Liver (tissue), 9 donors: ENCODE data around the gene TERT. TPM values are rescaled to one million over a fixed set of nuclear protein-coding genes. Genes with fewer than 3 reads are reported as not detected.

Experiments
- DNase-seq: peaks from one replicate; pipeline ENCODE4 v3.0.0-alpha.2; 2017; ENCODE audit warnings: low spot score
- H3K27ac ChIP-seq, 2 donors: one replicate each; pipeline ENCODE4 v1.7.0; 2013; ENCODE audit warnings: inconsistent platforms in 2 of 2, low read length in 2 of 2, control low read depth in 1 of 2, low read depth in 1 of 2, mild to moderate bottlenecking in 1 of 2
- H3K27me3 ChIP-seq, 4 donors: one replicate each; pipeline versions ENCODE4 v1.6.1 to v1.7.0; 2013; ENCODE audit warnings: low read length in 3 of 4, inconsistent platforms in 1 of 4, mild to moderate bottlenecking in 1 of 4, moderate library complexity in 1 of 4; ENCODE audit not compliant: control insufficient read depth in 4 of 4, insufficient read depth in 4 of 4
- H3K36me3 ChIP-seq, 4 donors: one replicate each; pipeline versions ENCODE4 v1.6.1 to v1.7.0; 2013; ENCODE audit warnings: low read length in 3 of 4, mild to moderate bottlenecking in 3 of 4, low read depth in 1 of 4, moderate library complexity in 1 of 4; ENCODE audit not compliant: control insufficient read depth in 4 of 4, insufficient read depth in 3 of 4
- H3K4me1 ChIP-seq, 4 donors: one replicate each; pipeline versions ENCODE4 v1.6.1 to v1.7.0; 2013; ENCODE audit warnings: low read length in 3 of 4, mild to moderate bottlenecking in 3 of 4, moderate library complexity in 1 of 4; ENCODE audit not compliant: control insufficient read depth in 4 of 4, insufficient read depth in 4 of 4
- H3K4me3 ChIP-seq, 3 donors: one replicate each; pipeline versions ENCODE4 v1.6.1 to v1.7.0; 2013; ENCODE audit warnings: low read length in 3 of 3, control low read depth in 1 of 3, low read depth in 1 of 3, mild to moderate bottlenecking in 1 of 3
- H3K9ac ChIP-seq, 2 donors: one replicate each; pipeline ENCODE4 v1.7.0; 2013; ENCODE audit warnings: low read length in 2 of 2, mild to moderate bottlenecking in 2 of 2, moderate library complexity in 2 of 2, control low read depth in 1 of 2, low read depth in 1 of 2
- H3K9me3 ChIP-seq, 4 donors: one replicate each; pipeline versions ENCODE4 v1.6.1 to v1.7.0; 2013; ENCODE audit warnings: low read length in 3 of 4; ENCODE audit not compliant: control insufficient read depth in 4 of 4
- ATF3 ChIP-seq: IDR thresholded peaks from 2 replicates; pipeline ENCODE4 v1.6.1; 2016; ENCODE audit warnings: antibody characterized with exemption
- EGR1 ChIP-seq, 2 donors: IDR thresholded peaks; 2 replicates each; pipeline ENCODE4 v1.6.1; 2016 to 2018; ENCODE audit warnings: antibody characterized with exemption in 2 of 2, low read depth in 2 of 2
- FOXA1 ChIP-seq: IDR thresholded peaks from 2 replicates; pipeline ENCODE4 v1.6.1; 2016; ENCODE audit warnings: antibody characterized with exemption
- FOXA2 ChIP-seq: IDR thresholded peaks from 2 replicates; pipeline ENCODE4 v1.6.1; 2016; ENCODE audit warnings: antibody characterized with exemption
- GABPA ChIP-seq, 2 donors: IDR thresholded peaks in 1 of 2; conservative IDR thresholded peaks in 1 of 2; 2 replicates each; pipeline ENCODE4 v1.6.1; 2016; ENCODE audit warnings: antibody characterized with exemption in 2 of 2, mild to moderate bottlenecking in 1 of 2, moderate library complexity in 1 of 2
- HNF4G ChIP-seq: IDR thresholded peaks from 2 replicates; pipeline ENCODE4 v1.6.1; 2016; ENCODE audit warnings: antibody characterized with exemption
- JUND ChIP-seq, 2 donors: IDR thresholded peaks; 2 replicates each; pipeline ENCODE4 v1.6.1; 2016; ENCODE audit warnings: antibody characterized with exemption in 2 of 2
- NR2F2 ChIP-seq: IDR thresholded peaks from 2 replicates; pipeline ENCODE4 v1.6.1; 2016; ENCODE audit warnings: antibody characterized with exemption
- REST ChIP-seq: IDR thresholded peaks from 2 replicates; pipeline ENCODE4 v1.6.1; 2016; ENCODE audit warnings: antibody characterized with exemption, mild to moderate bottlenecking
- RXRA ChIP-seq, 2 donors: IDR thresholded peaks; 2 replicates each; pipeline ENCODE4 v1.6.1; 2017 to 2018; ENCODE audit warnings: antibody characterized with exemption in 2 of 2, mild to moderate bottlenecking in 1 of 2
- SP1 ChIP-seq: IDR thresholded peaks from 2 replicates; pipeline ENCODE4 v1.6.1; 2018; ENCODE audit warnings: antibody characterized with exemption, mild to moderate bottlenecking
- TAF1 ChIP-seq: conservative IDR thresholded peaks from 2 replicates; pipeline ENCODE4 v1.6.1; 2016; ENCODE audit warnings: antibody characterized with exemption, mild to moderate bottlenecking
- YY1 ChIP-seq: IDR thresholded peaks from 2 replicates; pipeline ENCODE4 v1.6.1; 2016; ENCODE audit warnings: antibody characterized with exemption, mild to moderate bottlenecking
- WGBS: extraction: QIAGEN DNeasy Blood & Tissue Kit; methylation state at CpG from one replicate; pipeline ENCODE4 v1.1.7; 2013; 5-methylcytosine and 5-hydroxymethylcytosine counted together
- polyA plus RNA-seq, 2 donors: library from polyadenylated mRNA; stranded (reverse) in 1 of 2; unstranded in 1 of 2; fragments of 200-250 nt in 1 of 2; fragments of >200 nt in 1 of 2; fragmentation: Nextera tagmentation in 1 of 2; extraction: Ambion mirVana in 1 of 2; gene quantifications; one replicate each; pipeline versions ENCODE4 v1.2.1 to v1.2.3, GENCODE V29; 2013 to 2015
- total RNA-seq, 2 donors: library from RNA; depleted of rRNA; stranded (reverse); fragments of >200 nt; gene quantifications; one replicate each; pipeline ENCODE4 v1.2.3, GENCODE V29; 2014
- TF ChIP-seq, protein P1 (sequence below): IDR thresholded peaks from 2 replicates; pipeline ENCODE4 v1.6.1; 2016; ENCODE audit warnings: antibody characterized with exemption
- donor health status: healthy.
- donor health status: healthy.
- donor health status: healthy.
- donor health status: healthy.
- donor health status: healthy.

TERT gene
- total and polyA plus RNA-seq, 4 donors: 0.14 TPM; not detected in 3

- TF ChIP-seq FOXA1 (no peak), EGR1 (IDR thresholded peaks at IDR 0.05; ENCODE audit: low read depth in 2 of 2) (no peak), SP1 (no peak), HNF4G (no peak), GABPA (IDR thresholded peaks at IDR 0.05 in 1 of 2, conservative IDR thresholded peaks at IDR 0.05 in 1 of 2) (no peak), FOXA2 (no peak), RXRA (IDR thresholded peaks at IDR 0.05) (no peak)
- no peak for DNase-seq
- H3K4me1 ChIP-seq: no peaks in the 10 kb centered on the region
- no peaks in the 10 kb centered on the region for H3K9me3 ChIP-seq
- no peaks in the 10 kb centered on the region for H3K36me3 ChIP-seq
- no peak overlapping the region for H3K4me3 ChIP-seq
- H3K9ac ChIP-seq: no peak overlapping the region
- no peak overlapping the region for H3K27ac ChIP-seq
- H3K27me3 ChIP-seq: peaks cover 0 to 3% (median 1%) of the 10 kb centered on the region in 4 donors
- 72% methylated on average over 21 of the region's 21 CpGs for WGBS
Measured at GRCh38 chr5:1244255-1244654, 50.6 kb downstream of the TERT start.

DNA sequence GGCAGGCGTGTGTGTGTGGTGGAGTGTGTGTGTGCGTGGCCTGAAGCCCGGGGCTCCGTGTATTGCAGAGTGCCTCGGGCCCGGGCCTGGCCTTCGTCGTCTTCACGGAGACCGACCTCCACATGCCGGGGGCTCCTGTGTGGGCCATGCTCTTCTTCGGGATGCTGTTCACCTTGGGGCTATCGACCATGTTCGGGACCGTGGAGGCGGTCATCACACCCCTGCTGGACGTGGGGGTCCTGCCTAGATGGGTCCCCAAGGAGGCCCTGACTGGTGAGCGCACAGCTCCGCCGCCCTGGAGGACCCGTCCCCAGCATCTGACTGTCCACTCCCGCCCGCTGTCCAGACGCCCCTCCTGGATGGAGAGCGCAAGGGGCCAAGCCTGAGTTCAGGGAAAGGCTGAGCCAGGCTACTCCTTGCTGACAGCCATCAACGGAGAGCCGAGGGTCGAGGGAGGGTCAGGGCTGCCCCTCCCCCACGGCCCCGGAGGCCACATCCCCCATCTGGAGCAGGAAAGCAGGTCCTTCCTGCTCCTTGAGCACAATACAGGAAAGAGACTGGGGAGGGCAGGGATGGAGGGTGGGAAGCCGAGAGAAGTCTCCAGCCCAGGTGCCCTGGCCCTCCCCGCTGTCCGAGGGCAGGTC is 51.3 kb downstream of the TERT start:
- no peaks in the 10 kb centered on the region for H3K4me1 ChIP-seq
- DNase-seq: no peak
- peaks cover 0 to 3% (median 1%) of the 10 kb centered on the region in 4 donors for H3K27me3 ChIP-seq
- H3K9me3 ChIP-seq: no peaks in the 10 kb centered on the region
- H3K4me3 ChIP-seq: no peak overlapping the region
- H3K9ac ChIP-seq: no peak overlapping the region
- no peak overlapping the region for H3K27ac ChIP-seq
- TF ChIP-seq FOXA2 (no peak), JUND (IDR thresholded peaks at IDR 0.05) (no peak), RXRA (IDR thresholded peaks at IDR 0.05) (no peak), HNF4G (no peak), YY1 (no peak), ATF3 (no peak), NR2F2 (no peak), EGR1 (IDR thresholded peaks at IDR 0.05; ENCODE audit: low read depth in 2 of 2) (no peak), REST (no peak), TAF1 (no peak)
- TF ChIP-seq, protein P1, sequence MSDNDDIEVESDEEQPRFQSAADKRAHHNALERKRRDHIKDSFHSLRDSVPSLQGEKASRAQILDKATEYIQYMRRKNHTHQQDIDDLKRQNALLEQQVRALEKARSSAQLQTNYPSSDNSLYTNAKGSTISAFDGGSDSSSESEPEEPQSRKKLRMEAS: no peak
- WGBS: 55% methylated on average over 33 of the region's 33 CpGs
- H3K36me3 ChIP-seq: no peaks in the 10 kb centered on the region
